ENCODE results near the gene RUFY1.
"Not testable (repeated sequence)": the region's sequence is repeated elsewhere in the genome, so short reads cannot be mapped to it uniquely, and the experiment has no call there.

Gene RUFY1

GRCh38 chr5:179550511-179551342 is at the start of gene RUFY1:
TSS of gene RUFY1 (plus strand) at chr5:179550554. CDS start at chr5:179550570, 16 bp downstream.
- DNase-seq = peak; percentile 27

- DNase-seq = not testable (repeated sequence)
These were observed 48.4 kb upstream of the RUFY1 start for GRCh38 chr5:179501997-179502396.

GRCh38 chr5:179502420-179502819 is 47.9 kb upstream of the RUFY1 start:
- DNase-seq = not testable (repeated sequence)

GRCh38 chr5:179504191-179504590 is 46.2 kb upstream of the RUFY1 start:
- DNase-seq = no peak

- no peak for DNase-seq
These were observed 45.6 kb upstream of the RUFY1 start for GRCh38 chr5:179504600-179505396.

- no peak for DNase-seq
These were observed 44.6 kb upstream of the RUFY1 start for GRCh38 chr5:179505636-179506261.

GRCh38 chr5:179509239-179509638 is 41.1 kb upstream of the RUFY1 start:
- peak; percentile 27 for DNase-seq

GRCh38 chr5:179509845-179510244 is 40.5 kb upstream of the RUFY1 start:
- no peak for DNase-seq

- DNase-seq = no peak
These were observed 37.8 kb upstream of the RUFY1 start for GRCh38 chr5:179512452-179513000.

GRCh38 chr5:179515501-179515900 is 34.9 kb upstream of the RUFY1 start:
- not testable (repeated sequence) for DNase-seq

GRCh38 chr5:179516221-179516620 is 34.1 kb upstream of the RUFY1 start:
- no peak for DNase-seq

- DNase-seq = not testable (repeated sequence)
These were observed 32.6 kb upstream of the RUFY1 start for GRCh38 chr5:179517746-179518145.

GRCh38 chr5:179518369-179518768 is 32.0 kb upstream of the RUFY1 start:
- not testable (repeated sequence) for DNase-seq

- DNase-seq = not testable (repeated sequence)
These were observed 30.8 kb upstream of the RUFY1 start for GRCh38 chr5:179519416-179520070.

GRCh38 chr5:179522107-179522506 is 28.2 kb upstream of the RUFY1 start:
- not testable (repeated sequence) for DNase-seq

- DNase-seq = no peak
These were observed 23.4 kb upstream of the RUFY1 start for GRCh38 chr5:179526978-179527377.

- no peak for DNase-seq
These were observed 20.0 kb upstream of the RUFY1 start for GRCh38 chr5:179530069-179530998.

GRCh38 chr5:179533024-179533423 is 17.3 kb upstream of the RUFY1 start:
- no peak for DNase-seq

GRCh38 chr5:179533907-179534306 is 16.4 kb upstream of the RUFY1 start:
- no peak for DNase-seq

- DNase-seq = no peak
These were observed 15.9 kb upstream of the RUFY1 start for GRCh38 chr5:179534431-179534830.

- DNase-seq = no peak
These were observed 13.7 kb upstream of the RUFY1 start for GRCh38 chr5:179536676-179537075.

Measured in GF-D8 (cell line).